Neural progenitor cell (in vitro differentiated cells): Measurements from ENCODE around the gene RBM14. TPM values are rescaled to one million over a fixed set of nuclear protein-coding genes. Genes with fewer than 3 reads are reported as not detected.

Source experiments
- DNase-seq: peaks from one replicate; pipeline ENCODE4 v3.0.0-alpha.2; 2016; ENCODE audit warnings: low spot score
- H2AFZ ChIP-seq: fragments of 200-600 bp; sonication (generic); replicated peaks from 2 replicates; pipeline ENCODE4 v1.6.1; 2016; ENCODE audit warnings: antibody characterized with exemption
- H3F3A ChIP-seq: fragments of 200-600 bp; sonication (generic); 2 replicates; pipeline ENCODE4 v1.6.1; 2016; ENCODE audit warnings: antibody characterized with exemption, low read depth
- H3K27ac ChIP-seq: fragments of 200-600 bp; sonication (generic); 2 replicates; pipeline ENCODE4 v1.5.1; 2016; ENCODE audit warnings: mild to moderate bottlenecking
- H3K27me3 ChIP-seq: fragments of 200-600 bp; sonication (generic); 2 replicates; pipeline ENCODE4 v1.6.1; 2016; ENCODE audit warnings: mild to moderate bottlenecking, moderate library complexity
- H3K36me3 ChIP-seq: fragments of 200-600 bp; sonication (generic); 2 replicates; pipeline ENCODE4 v1.5.1; 2016
- H3K4me1 ChIP-seq: fragments of 200-600 bp; sonication (generic); 2 replicates; pipeline ENCODE4 v1.6.1; 2016; ENCODE audit warnings: mixed run types
- H3K4me2 ChIP-seq: fragments of 200-600 bp; sonication (generic); 2 replicates; pipeline ENCODE4 v1.6.1; 2016
- H3K4me3 ChIP-seq: fragments of 200-600 bp; sonication (generic); 2 replicates; pipeline ENCODE4 v1.5.1; 2016
- H3K79me2 ChIP-seq: fragments of 200-600 bp; sonication (generic); 2 replicates; pipeline ENCODE4 v1.6.1; 2016; ENCODE audit warnings: low read depth
- H3K9ac ChIP-seq: fragments of 200-600 bp; sonication (generic); 2 replicates; pipeline ENCODE4 v1.6.1; 2016
- H3K9me3 ChIP-seq: fragments of 200-600 bp; sonication (generic); 2 replicates; pipeline ENCODE4 v1.5.1; 2016; ENCODE audit warnings: low read depth
- H4K20me1 ChIP-seq: fragments of 200-600 bp; sonication (generic); 2 replicates; pipeline ENCODE4 v1.6.1; 2016; ENCODE audit warnings: low read depth
- H3K27ac Mint-ChIP-seq: 3 replicates; pipeline ENCODE4 v1.8.0; 2021; ENCODE audit warnings: mixed read lengths
- H3K27me3 Mint-ChIP-seq: 2 replicates; pipeline ENCODE4 v1.8.0; 2022; ENCODE audit warnings: low read depth, mild to moderate bottlenecking, inconsistent platforms, moderate library complexity, mixed read lengths; ENCODE audit not compliant: insufficient read depth
- H3K36me3 Mint-ChIP-seq: 3 replicates; pipeline ENCODE4 v1.8.0; 2021; ENCODE audit warnings: mixed read lengths
- H3K4me1 Mint-ChIP-seq: 3 replicates; pipeline ENCODE4 v1.8.0; 2021; ENCODE audit warnings: mixed read lengths
- H3K4me3 Mint-ChIP-seq: 3 replicates; pipeline ENCODE4 v1.8.0; 2021; ENCODE audit warnings: mild to moderate bottlenecking, moderate library complexity, mixed read lengths
- H3K9me3 Mint-ChIP-seq: 3 replicates; pipeline ENCODE4 v1.8.0; 2020; ENCODE audit warnings: mixed read lengths
- EZH2 ChIP-seq: fragments of 200-600 bp; sonication (generic); IDR thresholded peaks from 2 replicates; pipeline ENCODE4 v1.6.1; 2017; ENCODE audit warnings: antibody characterized with exemption, mild to moderate bottlenecking, moderate library complexity
- EZH2phosphoT487 ChIP-seq: fragments of 200-600 bp; sonication (generic); IDR thresholded peaks from 2 replicates; pipeline ENCODE4 v1.6.1; 2017; ENCODE audit warnings: antibody characterized with exemption
- total RNA-seq: library from RNA; depleted of rRNA; stranded (reverse); fragments of >200 nt; gene quantifications from 2 replicates; pipeline ENCODE4 v1.2.3, GENCODE V29; 2015; ENCODE audit warnings: low replicate concordance
- TF ChIP-seq, protein P1 (sequence below): fragments of 200-600 bp; sonication (generic); IDR thresholded peaks from 2 replicates; pipeline ENCODE4 v1.5.1; 2017; ENCODE audit warnings: antibody characterized with exemption, mild to moderate bottlenecking

RBM14 gene
- total RNA-seq, 1 donor from 2014 or later, result 38.2 TPM

- H3K4me1 Mint-ChIP-seq, result peaks cover 23% of the 10 kb centered on the region
- Histone ChIP-seq H3K4me1 (peaks cover 12% of the 10 kb centered on the region), H4K20me1 (peaks cover 25% of the 10 kb centered on the region), H2AFZ (no peak overlapping the region), H3K27ac (no peak overlapping the region), H3K27me3 (no peaks in the 10 kb centered on the region), H3K36me3 (no peaks in the 10 kb centered on the region), H3K4me3 (no peak overlapping the region), H3K4me2 (no peak overlapping the region), H3F3A (peaks cover 46% of the 10 kb centered on the region), H3K9me3 (no peaks in the 10 kb centered on the region), H3K9ac (no peak overlapping the region), H3K79me2 (peaks cover 35% of the 10 kb centered on the region)
- DNase-seq, result no peak
- TF ChIP-seq, protein P1, sequence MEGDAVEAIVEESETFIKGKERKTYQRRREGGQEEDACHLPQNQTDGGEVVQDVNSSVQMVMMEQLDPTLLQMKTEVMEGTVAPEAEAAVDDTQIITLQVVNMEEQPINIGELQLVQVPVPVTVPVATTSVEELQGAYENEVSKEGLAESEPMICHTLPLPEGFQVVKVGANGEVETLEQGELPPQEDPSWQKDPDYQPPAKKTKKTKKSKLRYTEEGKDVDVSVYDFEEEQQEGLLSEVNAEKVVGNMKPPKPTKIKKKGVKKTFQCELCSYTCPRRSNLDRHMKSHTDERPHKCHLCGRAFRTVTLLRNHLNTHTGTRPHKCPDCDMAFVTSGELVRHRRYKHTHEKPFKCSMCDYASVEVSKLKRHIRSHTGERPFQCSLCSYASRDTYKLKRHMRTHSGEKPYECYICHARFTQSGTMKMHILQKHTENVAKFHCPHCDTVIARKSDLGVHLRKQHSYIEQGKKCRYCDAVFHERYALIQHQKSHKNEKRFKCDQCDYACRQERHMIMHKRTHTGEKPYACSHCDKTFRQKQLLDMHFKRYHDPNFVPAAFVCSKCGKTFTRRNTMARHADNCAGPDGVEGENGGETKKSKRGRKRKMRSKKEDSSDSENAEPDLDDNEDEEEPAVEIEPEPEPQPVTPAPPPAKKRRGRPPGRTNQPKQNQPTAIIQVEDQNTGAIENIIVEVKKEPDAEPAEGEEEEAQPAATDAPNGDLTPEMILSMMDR, result no peak
- TF ChIP-seq EZH2phosphoT487 (no peak), EZH2 (no peak)
- no peak overlapping the region for H3K4me3 Mint-ChIP-seq
- H3K27ac Mint-ChIP-seq, result no peak overlapping the region
- peaks cover 18% of the 10 kb centered on the region for H3K36me3 Mint-ChIP-seq
- no peaks in the 10 kb centered on the region for H3K9me3 Mint-ChIP-seq
- H3K27me3 Mint-ChIP-seq, result no peaks in the 10 kb centered on the region
Observed at GRCh38 chr11:66614073-66614472, 2.4 kb upstream of the RBM14 start.

GRCh38 chr11:66617155-66617834, 865 bp downstream of the RBM14 start:
- H3K4me2 ChIP-seq, result peak overlapping the region; percentile 100
- Mint-ChIP-seq H3K36me3 (peaks cover 26% of the 10 kb centered on the region), H3K27me3 (no peaks in the 10 kb centered on the region), H3K27ac (peak overlapping the region; percentile 80), H3K4me1 (peaks cover 35% of the 10 kb centered on the region), H3K9me3 (no peaks in the 10 kb centered on the region), H3K4me3 (peak overlapping the region; percentile 98)
- H4K20me1 ChIP-seq, result peaks cover 57% of the 10 kb centered on the region
- peaks cover 34% of the 10 kb centered on the region for H3K4me1 ChIP-seq
- H3F3A ChIP-seq, result peaks cover 51% of the 10 kb centered on the region
- TF ChIP-seq EZH2, result no peak
- TF ChIP-seq, protein P1, result no peak
- TF ChIP-seq EZH2phosphoT487, result no peak
- H3K27me3 ChIP-seq, result no peaks in the 10 kb centered on the region
- H3K9ac ChIP-seq, result peak overlapping the region; percentile 61
- H3K36me3 ChIP-seq, result no peaks in the 10 kb centered on the region
- H2AFZ ChIP-seq, result no peak overlapping the region
- H3K27ac ChIP-seq, result no peak overlapping the region
- DNase-seq, result no peak
- H3K9me3 ChIP-seq, result no peaks in the 10 kb centered on the region
- peaks cover 67% of the 10 kb centered on the region for H3K79me2 ChIP-seq
- H3K4me3 ChIP-seq, result peak overlapping the region; percentile 82

GRCh38 chr11:66619080-66619554, 2.7 kb downstream of the RBM14 start:
- Histone ChIP-seq H3K27me3 (no peaks in the 10 kb centered on the region), H3K4me1 (peaks cover 34% of the 10 kb centered on the region), H3K27ac (no peak overlapping the region), H3K4me2 (peak overlapping the region; percentile 100), H2AFZ (no peak overlapping the region), H3K36me3 (no peaks in the 10 kb centered on the region), H3K9ac (peak overlapping the region; percentile 61), H4K20me1 (peaks cover 76% of the 10 kb centered on the region), H3K4me3 (peak overlapping the region; percentile 82), H3K79me2 (peaks cover 85% of the 10 kb centered on the region), H3F3A (peaks cover 58% of the 10 kb centered on the region), H3K9me3 (no peaks in the 10 kb centered on the region)
- TF ChIP-seq, protein P1, result no peak
- TF ChIP-seq EZH2 (no peak), EZH2phosphoT487 (no peak)
- Mint-ChIP-seq H3K4me3 (peak overlapping the region; percentile 98), H3K4me1 (peaks cover 40% of the 10 kb centered on the region), H3K27me3 (no peaks in the 10 kb centered on the region), H3K27ac (no peak overlapping the region), H3K9me3 (no peaks in the 10 kb centered on the region), H3K36me3 (peaks cover 36% of the 10 kb centered on the region)
- DNase-seq, result no peak
